Kidney (tissue), 14 donors: ENCODE measurements around the gene BICD2. TPM values are rescaled to one million over a fixed set of nuclear protein-coding genes. Genes with fewer than 3 reads are reported as not detected.

Source experiments
- DNase-seq, 5 donors: peaks; one replicate each; pipeline ENCODE4 v3.0.0-alpha.2; 2013 to 2020
- FAIRE-seq: peaks from 2 replicates; lab custom pipeline; 2012; peaks lifted over from hg19 to GRCh38; lab: Jason Lieb, UNC
- H3K27ac ChIP-seq, 2 donors: one replicate each; pipeline ENCODE4 v1.7.0; 2013; ENCODE audit warnings: low read depth in 2 of 2, low read length in 2 of 2, inconsistent platforms in 1 of 2
- H3K27me3 ChIP-seq: one replicate; pipeline ENCODE4 v1.7.1; 2013; ENCODE audit warnings: low read length, inconsistent platforms; ENCODE audit not compliant: control insufficient read depth, insufficient read depth
- H3K36me3 ChIP-seq, 3 donors: one replicate each; pipeline versions ENCODE4 v1.7.0 to v1.7.1; 2013; ENCODE audit warnings: low read length in 3 of 3, control low read depth in 1 of 3, inconsistent platforms in 1 of 3; ENCODE audit not compliant: insufficient read depth in 3 of 3, control insufficient read depth in 2 of 3
- H3K4me1 ChIP-seq, 3 donors: one replicate each; pipeline versions ENCODE4 v1.7.0 to v1.7.1; 2013; ENCODE audit warnings: low read length in 3 of 3, inconsistent platforms in 1 of 3, low read depth in 1 of 3; ENCODE audit not compliant: control insufficient read depth in 2 of 3, insufficient read depth in 2 of 3
- H3K4me3 ChIP-seq, 3 donors: one replicate each; pipeline versions ENCODE4 v1.7.0 to v1.8.1; 2013; ENCODE audit warnings: low read length in 3 of 3, control low read depth in 1 of 3, inconsistent platforms in 1 of 3
- H3K9ac ChIP-seq, 3 donors: one replicate each; pipeline versions ENCODE4 v1.7.0 to v1.7.1; 2013; ENCODE audit warnings: low read length in 3 of 3, control low read depth in 1 of 3, inconsistent platforms in 1 of 3
- H3K9me3 ChIP-seq, 3 donors: one replicate each; pipeline versions ENCODE4 v1.7.0 to v1.7.1; 2013; ENCODE audit warnings: low read length in 3 of 3, control low read depth in 1 of 3, inconsistent platforms in 1 of 3; ENCODE audit not compliant: control insufficient read depth in 2 of 3, insufficient read depth in 1 of 3
- CTCF ChIP-seq: IDR thresholded peaks from 3 replicates; pipeline ENCODE4 v1.5.1; 2012; ENCODE audit warnings: mild to moderate bottlenecking, moderate library complexity, borderline replicate concordance; ENCODE audit not compliant: insufficient read depth; ENCODE audit errors: extremely low read depth
- intact Hi-C: fragments of 100-400 bp; cut with DNase I; formaldehyde crosslinking; loops from one replicate; pipeline ENCODE4 v1.11.1; 2022
- polyA plus RNA-seq: library from polyadenylated mRNA; stranded (reverse); fragments of 350-450 nt; fragmentation: Illumina TruSeq; extraction: RNeasy Lipid Tissue Mini Kit (QIAGEN cat#74804); gene quantifications from one replicate; pipeline ENCODE4 v1.2.3, GENCODE V29; 2014; ENCODE audit warnings: low read depth, low replicate concordance; ENCODE audit not compliant: insufficient read depth
- total RNA-seq: library from RNA; stranded (reverse); fragmentation: NEBNext Ultra II Directional; extraction: Animal tissue kit (Norgen Biotek cat#: 25700); gene quantifications from one replicate; pipeline ENCODE4 v1.2.1, GENCODE V29; 2021
- donor health status: control.
- donor health status: control.
- donor health status: control.
- donor health status: control.
- donor health status: control.
- donor health status: DM: yes; HTN: yes; CAD: no.
- donor health status: Normal renal cell carcinoma (clear cell type).

Gene BICD2
- total and polyA plus RNA-seq, 2 donors from 2014 or later: 10.0 to 25.2 TPM

- no peak for FAIRE-seq
- no peaks in the 10 kb centered on the region for H3K36me3 ChIP-seq
- no peaks in the 10 kb centered on the region for H3K9me3 ChIP-seq
- no peak overlapping the region for H3K9ac ChIP-seq
- TF ChIP-seq CTCF: no peak
- no peaks in the 10 kb centered on the region for H3K27me3 ChIP-seq
- DNase-seq: no peak
- no peak overlapping the region for H3K4me3 ChIP-seq
- intact Hi-C loops: no loop called here
- no peaks in the 10 kb centered on the region for H3K4me1 ChIP-seq
- no peak overlapping the region for H3K27ac ChIP-seq
Measured at GRCh38 chr9:92773810-92774209, 9.2 kb upstream of the BICD2 start.

GRCh38 chr9:92771309-92771708 lies 6.7 kb upstream of the BICD2 start:
- DNase-seq (no peak), FAIRE-seq (no peak)
- Histone ChIP-seq H3K27me3 (no peaks in the 10 kb centered on the region), H3K9me3 (no peaks in the 10 kb centered on the region), H3K27ac (no peak overlapping the region), H3K4me3 (no peak overlapping the region), H3K36me3 (no peaks in the 10 kb centered on the region), H3K4me1 (no peaks in the 10 kb centered on the region), H3K9ac (no peak overlapping the region)
- intact Hi-C loops: no loop called here
- TF ChIP-seq CTCF: no peak

GRCh38 chr9:92770360-92770995 lies 5.8 kb upstream of the BICD2 start:
- DNase-seq (no peak), FAIRE-seq (no peak)
- no peak for TF ChIP-seq CTCF
- H3K27me3 ChIP-seq: no peaks in the 10 kb centered on the region
- H3K27ac ChIP-seq: peak overlapping the region in 1 of 2 donors; percentile 23
- peaks cover 0 to 7% (median 5%) of the 10 kb centered on the region in 3 donors for H3K4me1 ChIP-seq
- no peak overlapping the region for H3K4me3 ChIP-seq
- no peaks in the 10 kb centered on the region for H3K9me3 ChIP-seq
- H3K9ac ChIP-seq: no peak overlapping the region
- H3K36me3 ChIP-seq: no peaks in the 10 kb centered on the region
- intact Hi-C loops: no loop called here

GRCh38 chr9:92769990-92770359 lies 5.3 kb upstream of the BICD2 start:
- peaks cover 0 to 7% (median 5%) of the 10 kb centered on the region in 3 donors for H3K4me1 ChIP-seq
- no peak for TF ChIP-seq CTCF
- intact Hi-C loops: no loop called here
- DNase-seq: no peak
- H3K4me3 ChIP-seq: no peak overlapping the region
- no peaks in the 10 kb centered on the region for H3K36me3 ChIP-seq
- H3K27me3 ChIP-seq: no peaks in the 10 kb centered on the region
- FAIRE-seq: no peak
- H3K27ac ChIP-seq: no peak overlapping the region
- no peaks in the 10 kb centered on the region for H3K9me3 ChIP-seq
- no peak overlapping the region for H3K9ac ChIP-seq
